ENCODE measurements around the gene RHOT2.

RHOT2 gene

DNA sequence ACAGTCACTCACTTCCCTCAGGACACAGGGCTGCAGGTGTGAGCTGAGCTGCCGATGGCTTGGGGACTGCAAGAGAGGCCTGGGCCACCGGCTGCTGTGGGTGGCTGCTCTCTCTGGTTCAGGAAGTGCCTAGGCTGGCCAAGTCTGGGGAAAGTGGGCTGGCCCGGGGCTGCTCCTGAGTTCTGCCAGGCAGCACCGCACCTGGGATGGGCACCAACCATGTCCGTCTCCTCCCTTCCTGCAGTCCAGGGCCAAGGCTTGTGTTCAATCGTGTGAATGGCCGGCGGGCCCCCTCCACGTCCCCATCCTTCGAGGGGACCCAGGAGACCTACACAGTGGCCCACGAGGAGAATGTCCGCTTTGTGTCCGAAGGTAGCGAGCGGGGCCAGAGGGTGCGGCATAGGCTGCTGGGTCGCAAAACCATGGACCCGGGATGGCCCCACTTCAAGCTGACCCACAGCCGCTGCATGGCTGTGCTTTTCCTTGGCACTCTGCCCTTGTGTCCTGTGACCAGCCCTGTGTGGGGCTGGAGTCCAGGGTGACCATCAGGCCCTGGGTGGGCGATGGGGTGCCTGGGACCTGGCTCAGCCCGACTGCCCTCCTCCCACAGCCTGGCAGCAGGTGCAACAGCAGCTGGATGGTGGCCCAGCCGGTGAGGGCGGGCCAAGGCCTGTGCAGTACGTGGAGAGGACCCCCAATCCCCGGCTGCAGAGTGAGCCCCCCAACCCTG, 20.6 kb upstream of the RHOT2 start:
- no peak for DNase-seq (ENCODE audit: low read depth, low spot score)

DNA sequence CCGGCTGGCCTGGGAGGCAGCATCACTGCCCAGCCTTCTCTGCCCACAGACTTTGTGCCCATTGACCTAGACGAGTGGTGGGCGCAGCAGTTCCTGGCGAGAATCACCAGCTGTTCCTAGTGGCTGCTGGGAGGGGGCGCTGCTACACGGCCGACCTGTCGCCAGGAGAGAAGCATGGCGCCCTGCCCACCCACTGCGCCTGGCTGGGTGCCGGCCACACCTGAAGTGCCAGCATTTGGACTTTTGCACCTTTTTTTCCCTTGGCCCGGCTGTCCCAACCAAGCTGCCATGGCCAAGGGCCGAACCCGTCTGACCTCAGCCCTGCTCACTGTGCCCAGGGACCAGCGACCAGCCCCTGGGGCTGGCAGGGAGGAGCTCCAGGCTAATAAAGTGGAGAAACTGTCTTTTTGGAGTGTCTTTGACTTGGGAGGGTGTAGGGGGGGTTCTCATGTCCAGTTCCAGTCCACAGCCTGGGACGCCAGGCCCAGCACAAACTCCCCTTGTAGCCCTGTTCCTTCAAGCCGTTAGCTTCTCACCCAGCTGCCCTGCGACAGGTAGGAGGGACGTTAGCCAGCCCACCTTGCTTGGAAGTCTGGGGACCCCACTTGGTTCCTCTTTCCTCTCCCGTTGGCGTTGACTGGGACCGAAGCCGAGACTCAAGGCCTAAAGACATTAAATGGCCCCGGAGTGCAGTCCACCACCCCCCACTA, 19.7 kb upstream of the RHOT2 start:
- no peak for DNase-seq (ENCODE audit: low read depth, low spot score)

DNA sequence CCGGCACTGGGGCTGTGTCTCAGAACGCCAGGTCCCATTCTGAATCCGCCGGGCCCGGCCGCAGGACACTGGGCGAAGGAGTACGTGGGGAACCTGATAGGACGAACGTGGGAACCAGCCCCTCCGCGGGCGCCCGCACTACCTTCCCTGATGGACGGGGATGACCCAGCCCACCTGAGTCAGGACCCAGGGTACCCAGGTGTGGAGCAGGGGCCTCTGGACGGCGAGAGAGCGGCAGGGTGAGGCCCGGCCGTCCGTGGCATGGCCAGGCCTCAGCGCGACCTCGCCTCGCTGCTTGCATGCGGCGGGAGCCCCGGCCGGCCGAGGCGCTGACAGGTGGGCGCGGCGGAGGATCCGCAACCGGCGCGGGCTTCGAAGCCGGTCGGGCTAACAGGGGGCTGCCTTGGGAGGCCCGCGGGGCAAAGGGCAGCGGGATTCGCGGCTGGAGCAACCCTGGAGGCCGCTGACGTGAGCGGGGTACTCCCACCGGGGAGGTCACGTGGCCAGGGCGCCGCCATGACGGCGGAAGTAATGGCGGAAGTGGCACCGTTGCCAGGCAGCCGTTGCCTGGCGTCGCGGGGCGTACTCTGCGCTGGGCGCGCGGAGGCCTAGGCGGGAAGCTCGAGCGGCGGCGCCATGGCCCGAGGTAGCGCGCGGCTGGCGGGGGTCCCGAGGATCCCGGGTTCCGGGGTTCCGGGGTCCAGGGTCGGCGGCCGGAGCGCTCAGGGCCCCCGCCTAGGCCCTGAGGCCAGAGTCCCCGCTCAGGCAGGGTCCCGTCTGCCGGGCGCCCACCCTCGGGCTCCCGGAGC, 18.9 kb upstream of the RHOT2 start, which contains the start of gene WDR90:
WDR90 (plus strand) TSS at position 585 of the 809 bp plus-strand sequence; CDS start at position 637, 52 bp downstream.
- DNase-seq (ENCODE audit: low read depth, low spot score): peak; percentile 96

DNA sequence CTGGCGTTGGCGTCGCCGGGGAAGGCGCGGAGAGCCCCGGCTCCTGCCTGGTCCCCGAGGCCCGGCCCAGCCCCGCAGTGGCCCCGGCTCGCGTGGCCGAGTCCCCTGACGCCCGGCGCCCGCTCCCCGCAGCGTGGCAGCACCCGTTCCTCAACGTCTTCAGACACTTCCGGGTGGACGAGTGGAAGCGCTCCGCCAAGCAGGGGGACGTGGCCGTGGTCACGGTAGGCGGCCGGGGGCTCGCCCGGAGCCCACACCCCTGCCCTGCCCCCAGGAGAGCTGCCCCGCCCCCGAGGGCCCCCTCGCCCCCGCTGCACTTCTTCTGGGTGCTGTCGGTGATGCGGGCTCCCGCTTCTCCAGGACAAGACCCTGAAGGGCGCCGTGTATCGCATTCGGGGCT, 18.3 kb upstream of the RHOT2 start:
- DNase-seq (ENCODE audit: low read depth, low spot score): no peak

DNA sequence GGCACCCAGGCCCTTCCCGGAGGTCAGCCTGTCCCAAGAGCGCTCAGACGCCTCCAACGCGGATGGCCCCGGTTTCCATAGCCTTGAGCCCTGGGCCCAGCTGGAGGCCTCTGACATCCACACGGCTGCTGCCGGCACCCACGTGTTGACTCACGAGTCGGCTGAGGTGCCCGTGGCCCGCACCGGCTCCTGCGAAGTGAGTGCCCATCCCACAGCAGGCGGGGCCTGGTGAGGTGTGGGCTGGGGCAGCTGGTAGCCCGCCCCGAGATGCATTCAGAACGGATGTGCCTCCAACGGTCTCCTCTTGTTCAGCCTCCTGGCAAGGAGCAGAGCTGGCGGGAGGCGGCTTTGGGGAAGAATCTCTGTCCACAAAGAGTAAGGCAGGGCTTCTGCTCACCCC, 16.1 kb upstream of the RHOT2 start:
- no peak for DNase-seq (ENCODE audit: low read depth, low spot score)

DNA sequence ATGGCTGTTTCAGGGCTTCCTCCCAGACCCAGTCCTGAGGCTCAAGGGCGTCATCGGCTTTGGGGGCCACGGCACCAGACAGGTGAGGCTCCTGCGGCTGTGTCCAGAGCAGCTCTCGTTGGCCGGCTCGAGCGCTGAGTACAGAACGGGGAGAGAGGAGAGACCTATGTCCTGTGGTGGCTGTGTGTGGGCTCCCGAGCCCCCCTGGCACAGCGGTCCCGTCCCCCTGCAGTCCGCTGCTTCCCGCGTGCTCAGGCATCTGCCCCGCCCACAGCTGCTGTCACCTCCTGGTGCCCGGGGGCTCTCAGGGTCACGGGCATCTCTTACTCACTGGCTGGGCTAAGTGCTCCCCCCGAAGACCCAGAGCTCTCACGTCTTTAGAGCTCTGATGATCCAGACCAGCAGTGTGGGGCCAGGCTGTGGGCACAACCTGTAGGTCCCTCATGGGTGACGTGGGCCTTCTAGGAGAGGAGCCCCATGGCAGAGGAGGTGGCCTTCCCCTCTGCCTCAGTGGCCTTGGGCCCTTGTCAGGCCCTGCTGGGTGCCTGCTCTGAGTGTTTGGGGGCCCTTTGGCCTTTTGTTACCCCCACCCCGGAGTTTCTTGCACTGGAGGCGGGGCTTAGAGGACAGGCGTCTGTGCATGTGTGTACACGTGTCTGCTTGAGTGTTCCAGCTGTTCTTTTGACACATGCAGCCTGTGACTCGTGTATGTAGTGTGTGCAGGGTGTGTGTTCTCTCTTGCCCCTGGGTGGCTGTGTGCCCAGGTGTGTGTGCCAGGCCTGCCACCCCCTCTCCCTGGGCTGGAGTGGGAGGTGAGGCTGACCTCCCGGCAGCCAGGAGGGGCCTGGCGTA, 15.3 kb upstream of the RHOT2 start:
- DNase-seq (ENCODE audit: low read depth, low spot score): no peak

DNA sequence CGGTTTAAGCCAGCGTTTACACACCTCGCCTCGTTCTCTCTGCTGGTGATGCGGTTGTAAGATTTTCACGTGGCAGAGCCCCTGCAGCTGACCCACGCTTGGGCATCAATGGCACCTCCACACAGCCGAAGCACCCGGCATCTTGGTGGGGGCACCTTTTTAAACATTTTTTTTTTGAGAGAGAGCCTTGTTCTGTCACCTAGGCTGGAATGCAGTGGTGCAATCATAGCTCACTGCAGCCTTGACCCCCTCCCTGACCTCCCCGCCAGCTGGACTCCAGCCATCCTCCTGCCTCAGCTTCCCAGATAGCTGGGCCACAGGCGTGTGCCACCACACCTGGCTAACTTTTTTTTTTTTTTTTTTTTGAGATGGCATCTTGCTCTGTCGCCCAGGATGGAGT, 13.9 kb upstream of the RHOT2 start:
- DNase-seq (ENCODE audit: low read depth, low spot score): no peak

DNA sequence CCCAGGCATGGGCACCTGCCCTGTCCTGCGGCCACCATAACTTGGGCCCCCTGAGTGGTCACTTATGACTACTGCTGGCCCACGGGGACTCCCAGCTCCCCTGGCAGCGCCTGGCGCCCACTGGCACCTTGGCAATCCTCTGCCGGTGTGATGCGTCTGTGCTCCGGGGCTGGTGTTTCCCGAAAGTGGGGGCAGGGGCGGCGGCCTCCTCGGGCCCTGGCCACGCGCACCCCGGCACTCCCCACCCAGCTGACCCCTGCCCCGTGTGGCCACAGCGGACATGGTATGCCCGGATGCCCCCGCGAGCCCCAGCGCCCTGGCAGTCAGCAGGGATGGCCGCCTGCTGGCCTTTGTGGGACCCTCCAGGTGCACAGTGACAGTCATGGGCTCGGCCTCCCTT, 10.4 kb upstream of the RHOT2 start:
- no peak for DNase-seq (ENCODE audit: low read depth, low spot score)

DNA sequence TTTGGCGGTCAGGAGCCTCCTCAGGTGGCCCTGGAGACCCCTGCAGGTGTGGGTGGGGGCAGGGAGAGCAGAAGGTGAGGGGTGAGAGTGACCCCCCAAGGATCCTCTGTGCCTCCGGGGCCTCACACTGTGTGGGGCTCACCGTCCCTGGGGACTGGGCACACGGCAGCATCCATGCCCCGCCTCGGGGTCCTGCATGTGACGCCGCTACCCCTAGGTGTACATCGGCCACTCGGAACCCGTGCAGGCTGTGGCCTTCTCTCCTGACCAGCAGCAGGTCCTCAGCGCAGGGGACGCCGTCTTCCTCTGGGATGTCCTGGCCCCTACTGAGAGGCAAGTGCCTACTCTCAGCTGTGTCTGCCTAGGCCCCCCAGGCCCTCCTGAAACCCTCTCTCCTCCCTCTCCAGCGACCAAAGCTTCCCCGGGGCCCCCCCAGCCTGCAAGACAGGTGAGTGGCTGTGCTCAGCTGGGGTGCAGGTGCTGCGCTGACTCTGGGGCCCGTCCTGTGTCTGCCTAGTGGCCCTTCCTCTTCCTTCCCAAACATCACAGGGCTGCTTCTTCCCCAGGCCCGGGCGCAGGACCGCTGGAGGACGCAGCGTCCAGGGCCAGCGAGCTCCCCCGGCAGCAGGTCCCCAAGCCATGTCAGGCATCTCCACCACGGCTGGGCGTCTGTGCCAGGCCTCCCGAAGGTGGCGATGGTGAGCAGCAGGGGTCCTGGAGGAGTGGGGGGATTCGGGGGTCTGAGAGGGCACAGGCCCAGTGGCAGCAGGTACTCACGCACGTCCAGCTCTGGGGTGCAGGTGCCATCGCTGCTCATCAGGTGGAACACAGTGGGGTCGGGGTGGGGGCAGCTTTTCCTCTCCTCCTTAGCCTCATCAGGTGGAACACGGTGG, 9.0 kb upstream of the RHOT2 start:
- DNase-seq (ENCODE audit: low read depth, low spot score): no peak

DNA sequence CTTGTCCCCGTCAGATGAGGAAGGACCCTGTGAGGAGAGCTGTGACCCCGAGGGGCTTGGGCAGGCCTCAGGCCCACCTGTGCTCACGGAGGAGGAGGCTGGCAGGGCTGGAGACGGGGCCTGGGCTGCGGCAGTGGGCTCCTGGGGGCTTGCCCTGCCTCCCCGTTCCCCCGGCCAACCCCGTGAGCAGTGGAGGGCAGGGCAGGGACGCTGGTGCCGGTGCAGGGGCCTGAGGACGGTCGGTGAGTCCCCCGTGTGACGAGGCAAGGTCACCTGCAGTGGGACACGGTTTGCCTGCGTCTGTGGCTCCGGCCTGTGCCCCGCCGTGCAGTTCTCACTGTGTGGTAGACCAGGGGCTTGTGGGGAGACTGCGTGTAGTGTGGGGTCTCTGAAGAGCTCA, 8.3 kb upstream of the RHOT2 start:
- DNase-seq (ENCODE audit: low read depth, low spot score): no peak

DNA sequence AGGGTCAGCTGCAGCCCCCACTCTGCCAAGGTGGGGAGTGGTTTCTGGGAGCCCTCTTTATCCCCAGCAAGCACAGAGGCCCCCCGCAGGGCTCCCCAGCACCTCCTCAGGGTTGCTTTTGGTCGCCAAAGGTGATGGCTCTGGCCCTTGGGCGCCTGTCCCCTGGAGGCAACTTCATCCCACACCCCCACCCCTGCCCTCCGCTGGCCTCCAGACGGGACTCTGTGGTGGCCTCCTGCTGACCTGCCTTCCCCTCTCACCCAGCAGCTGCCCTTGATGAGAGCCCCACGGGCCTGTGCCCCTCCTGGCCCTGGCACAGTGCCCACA, 7.8 kb upstream of the RHOT2 start:
- no peak for DNase-seq (ENCODE audit: low read depth, low spot score)

DNA sequence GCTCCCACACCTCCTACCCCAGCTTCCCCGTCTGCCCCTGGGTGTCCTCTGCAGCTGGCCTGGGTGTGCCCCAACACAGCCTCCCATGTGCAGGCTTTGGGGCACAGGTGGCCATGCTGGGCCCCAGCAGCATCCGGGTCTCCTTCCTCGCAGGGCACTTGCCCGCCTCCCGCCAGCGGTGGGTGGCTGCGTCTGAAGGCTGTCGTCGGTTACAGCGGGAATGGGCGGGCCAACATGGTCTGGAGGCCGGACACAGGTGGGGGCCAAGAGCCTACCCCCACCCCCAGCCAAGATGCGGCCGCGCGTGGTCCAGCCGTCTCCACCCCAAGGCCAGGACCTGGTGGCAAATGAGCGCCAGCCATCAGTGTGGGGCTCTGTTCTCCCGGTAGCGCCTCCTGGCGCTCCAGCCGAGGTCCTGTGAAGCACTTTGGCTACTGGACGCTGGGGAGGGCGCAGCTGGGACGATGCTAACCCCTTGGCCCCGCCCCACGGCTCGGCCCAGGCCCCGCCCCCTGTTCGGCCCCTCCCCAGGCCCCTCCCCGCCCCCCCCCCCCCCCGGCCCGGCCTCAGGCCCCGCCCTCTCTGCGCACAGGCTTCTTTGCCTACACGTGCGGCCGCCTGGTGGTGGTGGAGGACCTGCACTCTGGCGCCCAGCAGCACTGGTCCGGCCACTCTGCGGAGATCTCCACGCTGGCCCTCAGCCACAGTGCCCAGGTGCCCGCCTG, 7.3 kb upstream of the RHOT2 start:
- peak; percentile 93 for DNase-seq (ENCODE audit: low read depth, low spot score)

DNA sequence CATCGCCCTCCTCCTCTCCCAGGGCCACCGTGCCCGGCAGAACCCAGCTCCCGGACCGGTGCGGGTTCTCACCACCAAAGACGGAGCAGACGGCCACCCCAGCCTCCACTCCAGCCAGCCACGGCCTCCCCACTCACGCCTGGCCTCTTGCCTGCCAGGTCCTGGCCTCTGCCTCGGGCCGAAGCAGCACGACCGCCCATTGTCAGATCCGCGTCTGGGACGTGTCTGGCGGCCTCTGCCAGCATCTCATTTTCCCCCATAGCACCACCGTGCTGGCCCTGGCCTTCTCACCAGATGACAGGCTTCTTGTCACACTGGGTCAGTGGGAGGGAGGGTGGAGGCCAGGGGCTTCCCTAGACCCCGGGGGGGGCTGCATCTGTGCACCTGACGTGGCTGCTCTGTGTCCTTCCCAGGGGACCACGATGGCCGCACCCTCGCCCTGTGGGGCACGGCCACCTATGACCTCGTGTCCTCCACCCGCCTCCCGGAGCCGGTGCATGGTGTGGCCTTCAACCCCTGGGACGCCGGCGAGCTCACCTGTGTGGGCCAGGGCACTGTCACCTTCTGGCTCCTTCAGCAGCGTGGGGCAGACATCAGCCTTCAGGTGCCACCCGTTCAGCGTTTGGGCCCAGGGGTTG, 6.6 kb upstream of the RHOT2 start:
- no peak for DNase-seq (ENCODE audit: low read depth, low spot score)

DNA sequence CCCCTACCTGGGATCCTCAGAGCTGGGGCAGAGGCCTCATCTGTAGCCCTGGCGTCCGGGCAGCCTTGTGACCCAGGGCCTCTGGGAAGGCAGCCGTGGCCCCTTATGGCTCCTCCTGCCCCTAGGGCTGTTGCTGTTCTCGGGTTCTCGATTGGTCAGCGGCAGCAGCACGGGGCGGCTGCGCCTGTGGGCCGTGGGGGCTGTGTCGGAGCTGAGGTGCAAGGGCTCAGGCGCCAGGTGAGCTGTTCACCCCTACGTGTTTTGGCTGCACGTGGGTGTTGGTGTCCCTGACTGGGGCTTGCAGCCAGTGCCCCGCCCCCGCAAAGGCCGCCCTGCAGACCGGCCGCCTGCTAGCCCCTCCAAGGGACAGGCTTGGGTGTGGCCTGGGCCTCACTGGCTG, 5.8 kb upstream of the RHOT2 start:
- DNase-seq (ENCODE audit: low read depth, low spot score): no peak

DNA sequence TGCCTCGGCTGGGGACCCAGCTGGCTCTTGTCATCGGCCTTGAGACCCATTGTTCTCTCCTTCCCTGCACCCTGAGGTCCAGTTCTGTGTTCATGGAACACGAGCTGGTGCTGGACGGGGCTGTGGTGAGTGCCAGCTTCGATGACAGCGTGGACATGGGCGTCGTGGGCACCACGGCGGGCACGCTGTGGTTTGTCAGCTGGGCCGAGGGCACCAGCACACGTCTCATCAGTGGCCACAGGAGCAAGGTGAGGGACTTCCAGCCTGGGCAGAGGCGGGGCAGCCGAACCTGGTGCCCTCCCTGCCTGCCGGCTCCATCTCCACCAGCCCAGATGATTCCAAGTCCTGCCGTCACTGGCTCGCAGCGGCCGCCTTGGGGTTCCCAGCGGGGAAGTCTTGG, 5.3 kb upstream of the RHOT2 start:
- no peak for DNase-seq (ENCODE audit: low read depth, low spot score)

DNA sequence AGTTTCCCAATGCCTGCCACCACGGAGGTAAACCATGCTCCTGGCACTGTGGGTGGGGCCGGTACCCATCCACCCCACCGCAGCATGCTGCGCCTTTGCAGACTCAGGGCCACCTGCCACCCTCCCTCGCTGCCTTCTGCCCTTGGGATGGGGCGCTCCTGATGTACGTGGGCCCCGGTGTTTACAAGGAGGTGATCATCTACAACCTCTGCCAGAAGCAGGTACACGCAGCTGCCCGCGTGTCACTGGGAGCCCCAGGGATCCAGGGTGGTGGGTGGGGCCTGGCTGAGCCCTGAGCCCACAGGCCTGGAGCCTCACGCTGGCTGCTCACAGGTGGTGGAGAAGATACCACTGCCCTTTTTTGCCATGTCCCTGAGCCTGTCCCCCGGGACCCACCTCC, 1.4 kb upstream of the RHOT2 start:
- no peak for DNase-seq (ENCODE audit: low read depth, low spot score)

DNA sequence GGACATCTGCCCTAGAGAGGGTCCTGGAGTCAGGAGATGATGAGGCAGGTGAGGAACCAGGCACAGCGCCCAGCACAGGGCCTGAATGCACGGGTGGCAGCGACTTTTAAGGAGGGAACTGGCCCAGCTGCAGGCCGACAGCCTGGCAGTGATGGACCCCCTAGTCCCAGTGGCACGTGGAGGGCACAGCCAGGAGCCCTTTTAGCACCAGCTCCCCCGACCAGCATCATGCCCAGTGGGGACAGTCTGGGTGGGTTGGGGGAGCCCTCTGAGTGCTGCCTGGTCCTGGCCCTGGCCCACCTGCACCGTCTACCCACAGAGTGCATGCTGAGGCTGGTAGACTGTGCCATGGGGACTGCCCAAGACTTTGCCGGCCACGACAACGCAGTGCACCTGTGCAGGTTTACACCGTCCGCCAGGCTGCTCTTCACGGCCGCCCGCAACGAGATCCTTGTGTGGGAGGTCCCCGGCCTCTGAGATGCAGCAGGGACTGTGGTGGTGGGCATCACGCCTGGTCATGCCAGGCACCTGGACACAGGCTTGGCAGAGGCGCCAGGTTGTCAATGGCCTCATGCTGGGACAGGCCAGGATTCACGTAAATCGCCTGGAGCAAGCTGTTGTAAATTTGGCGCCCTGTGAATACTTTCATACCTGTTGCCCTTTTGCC, 686 bp upstream of the RHOT2 start:
- no peak for DNase-seq (ENCODE audit: low read depth, low spot score)

DNA sequence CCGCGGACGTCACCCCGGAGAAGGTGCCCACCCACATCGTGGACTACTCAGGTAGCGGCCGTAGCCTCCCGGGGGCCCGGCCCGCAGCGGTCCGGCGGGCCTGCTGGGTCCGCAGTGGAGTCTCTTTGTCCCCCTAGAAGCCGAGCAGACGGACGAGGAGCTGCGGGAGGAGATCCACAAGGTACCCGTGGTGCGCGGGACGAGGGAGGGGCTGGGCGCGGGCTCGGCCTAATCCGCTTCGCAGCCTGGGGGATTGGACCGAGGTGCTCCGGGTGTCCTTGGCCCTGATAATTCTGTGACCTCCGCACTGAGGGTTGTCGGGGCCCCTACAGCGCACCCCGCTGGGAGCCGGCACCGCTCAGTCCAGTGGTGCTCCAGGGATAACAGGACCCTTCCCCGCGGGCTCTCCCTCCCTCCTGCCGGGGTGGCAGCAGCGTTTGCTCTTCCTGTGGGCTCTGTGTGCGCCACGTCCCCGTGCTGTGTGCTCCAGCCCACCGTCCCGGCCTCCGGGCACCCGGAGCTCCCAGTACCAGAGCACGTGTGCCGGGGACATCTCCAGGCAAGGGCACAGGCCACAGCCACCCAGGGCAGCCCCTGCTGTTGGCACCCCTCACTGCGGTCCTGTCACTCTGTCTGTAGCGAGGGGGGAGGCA, 713 bp downstream of the RHOT2 start:
- DNase-seq (ENCODE audit: low read depth, low spot score): no peak

Measured in ELF-1 (cell line).